CD14-positive monocyte (primary cell): Measurements from ENCODE around the gene RAB6A. TPM values are rescaled to one million over a fixed set of nuclear protein-coding genes. Genes with fewer than 3 reads are reported as not detected.
"Not testable (repeated sequence)": the region's sequence is repeated elsewhere in the genome, so short reads cannot be mapped to it uniquely, and the experiment has no call there.

Experiments used
- DNase-seq, 3 donors: peaks; one replicate each; pipeline ENCODE4 v3.0.0-alpha.2; 2011 to 2022
- H2AFZ ChIP-seq: 2 replicates; pipeline ENCODE4 v1.6.0; 2012; ENCODE audit warnings: mild to moderate bottlenecking, low read depth, low read length, inconsistent platforms; ENCODE audit not compliant: insufficient read depth, poor library complexity, severe bottlenecking
- H3K27ac ChIP-seq, 2 donors: 1 replicate in 1 of 2; 2 replicates in 1 of 2; pipeline ENCODE4 v1.5.1; 2012 to 2013; ENCODE audit warnings: low read length in 2 of 2, control low read depth in 1 of 2, inconsistent platforms in 1 of 2, low read depth in 1 of 2, mild to moderate bottlenecking in 1 of 2
- H3K27me3 ChIP-seq, 2 donors: one replicate each; pipeline versions ENCODE4 v1.6.0 to v1.6.1; 2011 to 2013; ENCODE audit warnings: low read length in 2 of 2; ENCODE audit not compliant: control insufficient read depth in 2 of 2, insufficient read depth in 2 of 2
- H3K36me3 ChIP-seq, 2 donors: replicated peaks in 1 of 2; 1 replicate in 1 of 2; 2 replicates in 1 of 2; pipeline versions ENCODE4 v1.5.1 to v1.6.1; 2012 to 2013; ENCODE audit warnings: low read length in 2 of 2, control low read depth in 1 of 2, inconsistent platforms in 1 of 2, mild to moderate bottlenecking in 1 of 2; ENCODE audit not compliant: insufficient read depth in 2 of 2, control insufficient read depth in 1 of 2
- H3K4me1 ChIP-seq, 2 donors: 1 replicate in 1 of 2; 2 replicates in 1 of 2; pipeline versions ENCODE4 v1.5.1 to v1.6.1; 2012 to 2013; ENCODE audit warnings: low read length in 2 of 2, control low read depth in 1 of 2, inconsistent platforms in 1 of 2, mild to moderate bottlenecking in 1 of 2, moderate library complexity in 1 of 2; ENCODE audit not compliant: insufficient read depth in 2 of 2, control insufficient read depth in 1 of 2
- H3K4me2 ChIP-seq: replicated peaks from 2 replicates; pipeline ENCODE3; 2012; ENCODE audit warnings: low read length, moderate library complexity, mild to moderate bottlenecking; ENCODE audit not compliant: poor library complexity, severe bottlenecking; ENCODE audit errors: extremely low read depth
- H3K4me3 ChIP-seq, 3 experiments: fragments of 200-600 bp in 1 of 3; sonication (generic) in 1 of 3; replicated peaks in 1 of 3; 1 replicate in 2 of 3; 2 replicates in 1 of 3; pipeline ENCODE4 v1.5.1; 2011 to 2013; ENCODE audit warnings: low read length in 3 of 3, mild to moderate bottlenecking in 3 of 3, control low read depth in 2 of 3, low read depth in 2 of 3, inconsistent platforms in 1 of 3, moderate library complexity in 1 of 3
- H3K79me2 ChIP-seq: 2 replicates; pipeline ENCODE4 v1.6.0; 2012; ENCODE audit warnings: mild to moderate bottlenecking, control low read depth, inconsistent platforms, low read length, moderate library complexity; ENCODE audit not compliant: insufficient read depth
- H3K9ac ChIP-seq: 2 replicates; pipeline ENCODE4 v1.6.0; 2017; ENCODE audit warnings: low read length, mild to moderate bottlenecking; ENCODE audit not compliant: insufficient read depth, poor library complexity, severe bottlenecking
- H3K9me3 ChIP-seq, 2 donors: replicated peaks in 1 of 2; 1 replicate in 1 of 2; 2 replicates in 1 of 2; pipeline versions ENCODE4 v1.5.1 to v1.6.1; 2012 to 2013; ENCODE audit warnings: low read length in 2 of 2, control low read depth in 1 of 2; ENCODE audit not compliant: control insufficient read depth in 1 of 2, insufficient read depth in 1 of 2
- H4K20me1 ChIP-seq: 2 replicates; pipeline ENCODE4 v1.6.0; 2012; ENCODE audit warnings: mild to moderate bottlenecking, low read length, control low read depth, moderate library complexity; ENCODE audit not compliant: insufficient read depth
- H3K27ac Mint-ChIP-seq, 7 donors: one replicate each; pipeline ENCODE4 v1.8.0; 2020; ENCODE audit warnings: mild to moderate bottlenecking in 7 of 7, mixed read lengths in 7 of 7, moderate library complexity in 6 of 7, inconsistent platforms in 2 of 7
- H3K27me3 Mint-ChIP-seq, 3 donors: one replicate each; pipeline ENCODE4 v1.8.0; 2021 to 2022; ENCODE audit warnings: low read depth in 3 of 3, mild to moderate bottlenecking in 3 of 3, mixed read lengths in 3 of 3, moderate library complexity in 3 of 3, inconsistent platforms in 1 of 3
- H3K36me3 Mint-ChIP-seq, 2 donors: one replicate each; pipeline ENCODE4 v1.8.0; 2020; ENCODE audit warnings: mixed read lengths in 2 of 2, inconsistent platforms in 1 of 2, mild to moderate bottlenecking in 1 of 2
- H3K4me1 Mint-ChIP-seq: one replicate; pipeline ENCODE4 v1.8.0; 2020; ENCODE audit warnings: mild to moderate bottlenecking, mixed read lengths
- H3K4me3 Mint-ChIP-seq, 2 donors: one replicate each; pipeline ENCODE4 v1.8.0; 2020; ENCODE audit warnings: mild to moderate bottlenecking in 2 of 2, mixed read lengths in 2 of 2, moderate library complexity in 1 of 2
- H3K9me3 Mint-ChIP-seq, 7 donors: one replicate each; pipeline ENCODE4 v1.8.0; 2020 to 2022; ENCODE audit warnings: mixed read lengths in 7 of 7, mild to moderate bottlenecking in 6 of 7, moderate library complexity in 6 of 7, inconsistent platforms in 2 of 7
- WGBS: methylation state at CpG from one replicate; pipeline ENCODE4 v1.1.5; 2013; ENCODE audit warnings: missing lambda C conversion rate; ENCODE audit not compliant: insufficient coverage; 5-methylcytosine and 5-hydroxymethylcytosine counted together
- intact Hi-C, 2 donors: fragments of 100-400 bp; cut with micrococcal nuclease; formaldehyde crosslinking; loops; one replicate each; pipeline versions ENCODE4 v1.15.0 to v1.15.1; 2023
- polyA plus RNA-seq, 3 donors: library from polyadenylated mRNA; depleted of rRNA in 1 of 3; unstranded in 2 of 3; stranded (reverse) in 1 of 3; fragments of 300-500 nt in 2 of 3; fragments of >200 nt in 1 of 3; fragmentation: Illumina TruSeq in 2 of 3; gene quantifications; 1 replicate in 2 of 3; 2 replicates in 1 of 3; pipeline ENCODE4 v1.2.3, GENCODE V29; 2012 to 2021
- TF ChIP-seq, protein P1 (sequence below): fragments of 200-600 bp; IDR thresholded peaks from one replicate; pipeline ENCODE4 v1.8.0; 2022; ENCODE audit warnings: antibody characterized with exemption, mild to moderate bottlenecking

Gene RAB6A
- polyA plus RNA-seq, 3 donors: 38.3 to 91.3 (median 78.6) TPM

DNA sequence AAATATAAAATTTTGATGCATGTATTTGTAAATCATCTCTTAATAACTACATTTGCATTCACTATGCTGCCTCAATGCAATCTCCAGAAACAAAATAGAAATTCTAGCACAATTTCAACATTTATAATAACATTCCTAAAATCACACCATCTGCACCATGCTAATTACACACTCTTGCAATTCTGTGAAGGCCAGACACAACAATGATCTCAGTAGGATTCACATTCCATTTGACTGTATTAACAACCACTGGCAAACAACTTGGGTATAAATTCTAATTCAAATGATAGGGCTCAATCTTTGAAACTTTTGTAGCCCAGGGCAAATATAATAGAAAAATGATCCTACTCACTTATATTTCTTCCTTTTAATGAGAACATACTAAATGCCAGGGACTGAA is 25.9 kb downstream of the RAB6A start:
- TF ChIP-seq, protein P1, sequence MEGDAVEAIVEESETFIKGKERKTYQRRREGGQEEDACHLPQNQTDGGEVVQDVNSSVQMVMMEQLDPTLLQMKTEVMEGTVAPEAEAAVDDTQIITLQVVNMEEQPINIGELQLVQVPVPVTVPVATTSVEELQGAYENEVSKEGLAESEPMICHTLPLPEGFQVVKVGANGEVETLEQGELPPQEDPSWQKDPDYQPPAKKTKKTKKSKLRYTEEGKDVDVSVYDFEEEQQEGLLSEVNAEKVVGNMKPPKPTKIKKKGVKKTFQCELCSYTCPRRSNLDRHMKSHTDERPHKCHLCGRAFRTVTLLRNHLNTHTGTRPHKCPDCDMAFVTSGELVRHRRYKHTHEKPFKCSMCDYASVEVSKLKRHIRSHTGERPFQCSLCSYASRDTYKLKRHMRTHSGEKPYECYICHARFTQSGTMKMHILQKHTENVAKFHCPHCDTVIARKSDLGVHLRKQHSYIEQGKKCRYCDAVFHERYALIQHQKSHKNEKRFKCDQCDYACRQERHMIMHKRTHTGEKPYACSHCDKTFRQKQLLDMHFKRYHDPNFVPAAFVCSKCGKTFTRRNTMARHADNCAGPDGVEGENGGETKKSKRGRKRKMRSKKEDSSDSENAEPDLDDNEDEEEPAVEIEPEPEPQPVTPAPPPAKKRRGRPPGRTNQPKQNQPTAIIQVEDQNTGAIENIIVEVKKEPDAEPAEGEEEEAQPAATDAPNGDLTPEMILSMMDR: no peak
- H3K4me3 ChIP-seq: no peak overlapping the region
- peaks cover 92% of the 10 kb centered on the region for H4K20me1 ChIP-seq
- H3K4me2 ChIP-seq: no peak overlapping the region
- intact Hi-C loops: no loop called here
- H3K9me3 ChIP-seq: no peaks in the 10 kb centered on the region
- Mint-ChIP-seq H3K27me3 (no peaks in the 10 kb centered on the region), H3K36me3 (peaks cover 15 to 44% of the 10 kb centered on the region in 2 donors), H3K4me3 (no peak overlapping the region), H3K27ac (no peak overlapping the region), H3K4me1 (no peaks in the 10 kb centered on the region), H3K9me3 (no peaks in the 10 kb centered on the region)
- H3K36me3 ChIP-seq: peaks cover 13 to 26% of the 10 kb centered on the region in 2 donors
- no peak for DNase-seq
- no peak overlapping the region for H3K9ac ChIP-seq
- H3K79me2 ChIP-seq: peaks cover 91% of the 10 kb centered on the region
- no peak overlapping the region for H3K27ac ChIP-seq
- H3K4me1 ChIP-seq: no peaks in the 10 kb centered on the region
- no peaks in the 10 kb centered on the region for H3K27me3 ChIP-seq
- no peak overlapping the region for H2AFZ ChIP-seq

DNA sequence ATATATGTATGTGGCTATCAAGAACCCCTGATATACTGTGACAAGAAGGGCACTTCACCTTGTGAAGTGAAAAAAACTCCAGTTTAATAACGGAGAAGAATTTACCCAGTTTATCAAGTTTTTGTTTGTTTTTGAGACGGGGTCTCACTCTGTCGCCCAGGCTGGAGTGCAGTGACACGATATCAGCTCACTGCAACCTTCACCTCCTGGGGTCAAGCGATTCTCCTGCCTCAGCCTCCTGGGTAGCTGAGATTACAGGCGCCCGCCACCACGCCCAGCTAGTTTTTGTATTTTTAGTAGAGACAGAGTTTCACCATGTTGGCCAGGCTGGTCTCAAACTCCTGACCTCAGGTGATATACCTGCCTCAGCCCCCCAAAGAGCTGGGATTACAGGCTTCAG is 26.9 kb downstream of the RAB6A start:
- H3K4me3 ChIP-seq, H3K9me3 ChIP-seq, H3K4me3 Mint-ChIP-seq, H3K27ac ChIP-seq, DNase-seq, H3K4me1 Mint-ChIP-seq, H3K4me2 ChIP-seq, H3K27me3 Mint-ChIP-seq, H3K9me3 Mint-ChIP-seq, H2AFZ ChIP-seq, H3K4me1 ChIP-seq, H3K9ac ChIP-seq, intact Hi-C loops, H3K27me3 ChIP-seq: not testable (repeated sequence)
- Histone ChIP-seq H3K79me2 (peaks cover 89% of the 10 kb centered on the region), H4K20me1 (peaks cover 91% of the 10 kb centered on the region), H3K36me3 (peaks cover 20 to 36% of the 10 kb centered on the region in 2 donors)
- Mint-ChIP-seq H3K27ac (peak overlapping the region in 1 of 7 donors; percentile 55), H3K36me3 (peaks cover 23 to 53% of the 10 kb centered on the region in 2 donors)
- WGBS: 100% methylated on average over 4 of the region's 8 CpGs

DNA sequence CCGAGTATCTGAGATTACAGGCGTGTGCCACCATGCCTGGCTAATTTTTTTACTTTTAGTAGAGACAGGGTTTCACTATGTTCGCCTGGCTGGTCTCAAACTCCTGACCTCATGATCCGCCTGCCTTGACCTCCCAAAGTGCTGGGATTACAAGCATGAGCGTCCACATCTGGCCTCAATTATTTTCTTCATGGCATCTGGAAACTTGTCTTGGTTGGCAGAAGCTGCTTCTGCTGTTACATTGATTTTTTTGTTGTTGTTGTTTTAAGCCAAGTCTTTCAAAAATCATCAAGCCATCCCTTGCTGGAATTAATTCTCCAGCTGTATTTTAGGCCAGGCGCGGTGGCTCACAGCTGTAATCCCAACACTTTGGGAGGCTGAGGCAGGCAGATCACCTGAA is 27.9 kb downstream of the RAB6A start:
- H3K4me1 Mint-ChIP-seq, H3K4me3 ChIP-seq, H3K27me3 Mint-ChIP-seq, H3K9ac ChIP-seq, H3K9me3 Mint-ChIP-seq, intact Hi-C loops, H3K9me3 ChIP-seq, DNase-seq, H3K27me3 ChIP-seq, H3K4me1 ChIP-seq, H3K27ac ChIP-seq, H2AFZ ChIP-seq, H3K4me2 ChIP-seq, H3K4me3 Mint-ChIP-seq: not testable (repeated sequence)
- Histone ChIP-seq H3K79me2 (peaks cover 79% of the 10 kb centered on the region), H4K20me1 (peaks cover 83% of the 10 kb centered on the region), H3K36me3 (peaks cover 20 to 44% of the 10 kb centered on the region in 2 donors)
- Mint-ChIP-seq H3K36me3 (peaks cover 31 to 61% of the 10 kb centered on the region in 2 donors), H3K27ac (peak overlapping the region in 1 of 7 donors; percentile 23)
- 98% methylated on average over 5 of the region's 7 CpGs for WGBS
